CD4-positive, alpha-beta memory T cell (primary cell): ENCODE results near the gene CELF4. TPM values are rescaled to one million over a fixed set of nuclear protein-coding genes. Genes with fewer than 3 reads are reported as not detected.

ENCODE experiments used
- CTCF ChIA-PET: fragments of 350-600 bp; sonication (Branson Sonifier 250); formaldehyde crosslinking; loops from one replicate; lab custom pipeline; 2021; ENCODE audit warnings: inconsistent platforms; ENCODE audit not compliant: partially characterized antibody; lab: Charles Lee
- POLR2A ChIA-PET: fragments of 350-600 bp; sonication (Branson Sonifier 250); formaldehyde crosslinking; loops from one replicate; lab custom pipeline; 2021; ENCODE audit not compliant: partially characterized antibody; lab: Charles Lee
- DNase-seq, 5 donors: peaks; one replicate each; pipeline versions ENCODE4 v3.0.0 to v3.0.0-alpha.2; 2020 to 2022; ENCODE audit warnings: mixed read lengths in 1 of 5
- H3K27ac ChIP-seq: one replicate; pipeline ENCODE4 v1.7.0; 2013; ENCODE audit warnings: low read depth, low read length
- H3K27me3 ChIP-seq: 2 replicates; pipeline ENCODE4 v1.7.0; 2013; ENCODE audit warnings: mild to moderate bottlenecking, low read length, moderate library complexity; ENCODE audit not compliant: insufficient read depth
- H3K36me3 ChIP-seq: 2 replicates; pipeline ENCODE4 v1.7.0; 2013; ENCODE audit warnings: mild to moderate bottlenecking, low read length, moderate library complexity; ENCODE audit not compliant: insufficient read depth
- H3K4me1 ChIP-seq: 2 replicates; pipeline ENCODE4 v1.7.0; 2013; ENCODE audit warnings: mild to moderate bottlenecking, low read length, moderate library complexity; ENCODE audit not compliant: insufficient read depth
- H3K4me3 ChIP-seq, 2 donors: one replicate each; pipeline ENCODE4 v1.7.0; 2013; ENCODE audit warnings: low read length in 2 of 2, mild to moderate bottlenecking in 1 of 2
- H3K9me3 ChIP-seq, 2 donors: one replicate each; pipeline ENCODE4 v1.7.0; 2013; ENCODE audit warnings: low read length in 2 of 2, control low read depth in 1 of 2; ENCODE audit not compliant: control insufficient read depth in 1 of 2
- H3K27ac Mint-ChIP-seq, 7 donors: one replicate each; pipeline ENCODE4 v1.8.0; 2020 to 2021; ENCODE audit warnings: mixed read lengths in 7 of 7, mild to moderate bottlenecking in 6 of 7, inconsistent platforms in 3 of 7, moderate library complexity in 3 of 7
- H3K27me3 Mint-ChIP-seq, 2 donors: one replicate each; pipeline ENCODE4 v1.8.0; 2020 to 2021; ENCODE audit warnings: mixed read lengths in 2 of 2
- H3K36me3 Mint-ChIP-seq, 2 donors: one replicate each; pipeline ENCODE4 v1.8.0; 2020 to 2021; ENCODE audit warnings: mixed read lengths in 2 of 2, inconsistent platforms in 1 of 2, mild to moderate bottlenecking in 1 of 2
- H3K4me1 Mint-ChIP-seq, 4 donors: one replicate each; pipeline ENCODE4 v1.8.0; 2020 to 2021; ENCODE audit warnings: mixed read lengths in 4 of 4, mild to moderate bottlenecking in 1 of 4
- H3K4me3 Mint-ChIP-seq, 8 donors: one replicate each; pipeline ENCODE4 v1.8.0; 2020 to 2021; ENCODE audit warnings: mixed read lengths in 8 of 8, mild to moderate bottlenecking in 7 of 8, moderate library complexity in 6 of 8, inconsistent platforms in 3 of 8
- H3K9me3 Mint-ChIP-seq, 8 donors: one replicate each; pipeline ENCODE4 v1.8.0; 2020 to 2021; ENCODE audit warnings: mixed read lengths in 8 of 8, mild to moderate bottlenecking in 5 of 8, inconsistent platforms in 3 of 8, moderate library complexity in 1 of 8
- intact Hi-C: fragments of 100-400 bp; cut with micrococcal nuclease; formaldehyde crosslinking; loops from one replicate; pipeline ENCODE4 v1.15.1; 2023
- polyA plus RNA-seq, 2 donors: library from polyadenylated mRNA; unstranded; fragments of 300-500 nt; fragmentation: Illumina TruSeq; gene quantifications; one replicate each; pipeline ENCODE4 v1.2.3, GENCODE V29; 2021
- total RNA-seq, 2 experiments: library from RNA; stranded (reverse); gene quantifications; one replicate each; pipeline ENCODE4 v1.2.3, GENCODE V29; 2021

CELF4 gene
- total and polyA plus RNA-seq, 4 experiments from 2014 or later, result 0.23 TPM; not detected in 3

DNA sequence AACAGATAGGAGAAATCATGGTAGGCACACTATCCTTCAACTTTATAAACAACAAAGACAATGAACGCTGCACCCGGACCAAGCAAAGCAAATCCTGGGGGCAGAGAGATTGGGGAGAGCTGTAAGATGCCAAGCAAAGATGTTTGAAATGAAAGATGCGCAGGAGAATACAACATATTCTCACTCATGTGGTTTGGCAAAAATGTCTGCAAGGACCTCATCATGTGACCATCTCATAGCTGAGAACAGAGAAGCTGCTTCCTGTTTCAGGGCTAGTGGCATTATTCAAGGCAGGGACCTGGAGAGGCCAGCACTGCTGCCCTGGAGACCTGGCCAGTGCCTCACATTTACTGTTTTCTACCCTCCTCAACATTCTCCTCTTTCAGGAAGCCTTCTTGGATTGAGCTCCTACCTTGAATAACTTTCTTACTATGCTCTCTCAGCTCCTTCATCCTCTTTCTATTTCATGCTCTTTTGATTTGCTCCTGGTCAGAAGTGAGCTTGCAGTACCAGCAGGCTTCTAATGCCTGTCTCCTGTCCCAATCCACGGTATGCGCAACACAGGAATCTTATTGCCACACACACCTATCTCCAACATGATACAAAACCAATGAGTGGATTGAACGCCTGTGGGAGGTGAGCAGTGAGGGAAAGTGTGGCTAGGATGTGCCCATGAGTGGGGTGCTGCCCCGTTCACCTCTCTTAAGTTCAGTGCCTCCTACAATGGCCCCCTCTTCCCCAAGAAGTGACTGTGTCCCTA lies 133.0 kb downstream of the CELF4 start:
- no peak overlapping the region for H3K27ac Mint-ChIP-seq
- Histone ChIP-seq H3K9me3 (no peaks in the 10 kb centered on the region), H3K4me1 (no peaks in the 10 kb centered on the region), H3K27me3 (no peaks in the 10 kb centered on the region), H3K4me3 (no peak overlapping the region), H3K27ac (no peak overlapping the region), H3K36me3 (no peaks in the 10 kb centered on the region)
- peaks cover 0 to 2% (median 0%) of the 10 kb centered on the region in 4 donors for H3K4me1 Mint-ChIP-seq
- H3K9me3 Mint-ChIP-seq, result no peaks in the 10 kb centered on the region
- peaks cover 1 to 8% of the 10 kb centered on the region in 2 donors for H3K27me3 Mint-ChIP-seq
- intact Hi-C loops, result no loop called here
- H3K36me3 Mint-ChIP-seq, result no peaks in the 10 kb centered on the region
- ChIA-PET CTCF (no interaction called here), POLR2A (no interaction called here)
- H3K4me3 Mint-ChIP-seq, result no peak overlapping the region
- DNase-seq, result no peak

DNA sequence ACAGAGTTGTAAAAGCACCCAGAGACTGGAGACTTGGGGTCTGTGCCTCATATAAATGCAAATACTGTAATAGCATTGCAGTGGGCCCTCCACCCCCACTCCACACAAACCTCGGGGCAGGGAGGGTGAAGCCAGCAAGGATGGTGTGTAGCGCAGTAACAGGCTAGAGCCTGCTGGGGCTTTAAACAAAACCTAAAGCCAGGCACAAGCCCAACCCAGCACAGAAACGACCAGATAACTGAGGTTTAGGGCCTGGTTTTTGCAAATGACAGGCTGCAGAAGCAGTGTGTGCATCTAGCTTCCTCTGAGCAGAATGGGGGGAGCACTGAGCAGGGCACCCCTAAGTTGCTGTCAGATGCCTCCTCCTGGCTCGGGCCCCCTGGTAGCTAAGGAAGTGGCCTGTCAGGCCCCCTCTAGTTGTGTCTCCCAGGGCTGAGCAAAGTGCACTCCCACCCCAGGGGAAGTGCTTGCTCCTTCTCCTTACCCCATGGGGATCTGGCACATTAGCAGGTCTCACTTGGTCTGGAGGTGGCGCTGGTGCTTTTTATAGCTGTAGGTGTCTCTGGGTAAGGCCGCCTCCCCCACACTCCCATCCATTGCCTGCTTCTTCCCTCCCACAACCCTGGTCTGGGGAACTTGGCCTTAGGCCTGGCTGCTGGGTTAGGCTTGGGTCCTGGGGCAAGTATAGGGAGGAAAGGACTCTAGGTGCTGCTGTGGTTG lies 135.1 kb downstream of the CELF4 start:
- DNase-seq, result no peak
- ChIA-PET CTCF (no interaction called here), POLR2A (no interaction called here)
- Mint-ChIP-seq H3K27ac (no peak overlapping the region), H3K4me1 (no peaks in the 10 kb centered on the region), H3K36me3 (no peaks in the 10 kb centered on the region), H3K4me3 (no peak overlapping the region), H3K9me3 (no peaks in the 10 kb centered on the region), H3K27me3 (peaks cover 1 to 3% of the 10 kb centered on the region in 2 donors)
- H3K36me3 ChIP-seq, result no peaks in the 10 kb centered on the region
- no peaks in the 10 kb centered on the region for H3K9me3 ChIP-seq
- H3K27me3 ChIP-seq, result no peaks in the 10 kb centered on the region
- intact Hi-C loops, result no loop called here
- no peak overlapping the region for H3K4me3 ChIP-seq
- H3K27ac ChIP-seq, result no peak overlapping the region
- no peaks in the 10 kb centered on the region for H3K4me1 ChIP-seq

DNA sequence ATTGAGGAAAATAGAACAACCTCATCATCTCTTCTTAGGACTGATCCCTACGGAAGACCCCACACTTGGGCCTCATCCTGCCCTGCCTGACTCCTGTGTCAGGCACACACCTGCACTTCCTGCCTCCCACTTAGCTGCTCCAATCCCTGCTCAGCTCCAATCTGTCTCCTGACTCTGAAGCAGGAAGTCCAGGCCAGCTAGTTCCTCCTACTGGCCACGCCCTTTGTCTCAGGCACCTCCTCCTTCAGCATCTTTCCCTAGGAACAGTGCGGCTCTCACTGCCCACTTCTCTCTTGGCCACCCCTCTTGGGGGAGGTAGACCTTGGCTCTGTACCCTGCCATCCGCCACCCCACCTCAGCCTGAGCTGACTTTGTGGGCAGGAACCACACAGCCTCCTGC lies 135.8 kb downstream of the CELF4 start:
- intact Hi-C loops, result no loop called here
- Mint-ChIP-seq H3K27ac (no peak overlapping the region), H3K4me3 (no peak overlapping the region), H3K9me3 (no peaks in the 10 kb centered on the region), H3K27me3 (peaks cover 0 to 1% of the 10 kb centered on the region in 2 donors), H3K4me1 (no peaks in the 10 kb centered on the region), H3K36me3 (no peaks in the 10 kb centered on the region)
- no peaks in the 10 kb centered on the region for H3K27me3 ChIP-seq
- no peaks in the 10 kb centered on the region for H3K4me1 ChIP-seq
- no peak overlapping the region for H3K27ac ChIP-seq
- ChIA-PET CTCF (no interaction called here), POLR2A (no interaction called here)
- DNase-seq, result no peak
- H3K4me3 ChIP-seq, result no peak overlapping the region
- no peaks in the 10 kb centered on the region for H3K9me3 ChIP-seq
- H3K36me3 ChIP-seq, result no peaks in the 10 kb centered on the region

DNA sequence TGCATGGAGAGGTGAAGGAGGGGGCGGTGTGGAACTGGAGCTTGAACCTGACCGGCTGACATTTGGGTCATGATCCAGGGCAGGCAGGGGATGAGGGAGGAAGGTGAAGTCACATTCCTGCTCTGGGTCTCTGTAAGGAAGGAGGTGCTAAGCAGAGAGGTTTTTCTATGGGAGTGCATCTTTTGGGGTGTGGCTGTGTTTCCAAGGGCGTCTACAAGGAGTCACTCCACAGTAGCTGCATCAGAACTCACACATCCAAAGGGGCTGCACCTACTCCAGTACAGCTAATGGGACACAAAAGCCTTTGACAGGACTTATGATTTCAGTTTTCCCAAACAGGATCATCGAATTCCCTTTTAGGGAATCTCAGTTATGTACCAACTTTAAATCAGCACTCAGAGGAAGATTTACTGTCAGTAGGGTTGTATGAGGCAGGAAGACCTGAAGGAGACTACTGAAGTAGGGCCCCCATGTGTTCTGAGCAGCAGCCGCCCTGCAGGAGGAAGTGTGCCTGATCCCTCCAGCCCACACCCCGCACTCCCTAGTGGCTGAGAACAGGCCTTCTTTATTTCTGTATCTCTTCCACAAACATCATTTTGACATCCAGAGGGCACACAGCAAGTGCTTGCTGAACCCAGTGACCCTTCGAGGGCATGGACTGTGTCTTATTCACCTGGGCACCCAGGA lies 137.2 kb downstream of the CELF4 start:
- no peaks in the 10 kb centered on the region for H3K36me3 ChIP-seq
- no peaks in the 10 kb centered on the region for H3K4me1 ChIP-seq
- H3K27ac ChIP-seq, result no peak overlapping the region
- POLR2A ChIA-PET, result no interaction called here
- Mint-ChIP-seq H3K36me3 (no peaks in the 10 kb centered on the region), H3K4me1 (no peaks in the 10 kb centered on the region), H3K9me3 (no peaks in the 10 kb centered on the region), H3K27me3 (no peaks in the 10 kb centered on the region), H3K27ac (no peak overlapping the region), H3K4me3 (no peak overlapping the region)
- CTCF ChIA-PET, result no interaction called here
- intact Hi-C loops, result no loop called here
- no peak overlapping the region for H3K4me3 ChIP-seq
- no peaks in the 10 kb centered on the region for H3K27me3 ChIP-seq
- no peaks in the 10 kb centered on the region for H3K9me3 ChIP-seq
- DNase-seq, result no peak

DNA sequence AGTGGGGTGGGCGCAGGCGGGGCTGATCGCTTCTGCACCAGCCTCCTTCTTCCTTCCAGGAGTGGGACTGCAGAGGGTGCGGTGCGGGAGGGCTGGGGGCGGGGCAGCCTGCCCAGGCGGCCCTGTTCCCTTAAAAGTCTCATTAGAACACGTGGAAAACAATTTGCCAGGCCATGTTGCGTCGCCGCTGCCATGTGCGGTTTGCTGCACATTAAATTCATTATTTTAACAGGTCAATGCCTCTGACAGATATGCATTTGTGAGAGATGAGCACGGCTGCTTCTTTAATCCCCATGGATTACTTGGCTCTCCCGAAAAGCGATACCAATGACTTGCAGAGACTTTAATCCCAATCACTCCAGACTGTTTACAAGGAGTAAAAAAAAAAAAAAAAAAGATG lies 139.0 kb downstream of the CELF4 start:
- no peaks in the 10 kb centered on the region for H3K4me1 ChIP-seq
- intact Hi-C loops, result no loop called here
- no peaks in the 10 kb centered on the region for H3K27me3 ChIP-seq
- no peak overlapping the region for H3K27ac ChIP-seq
- H3K36me3 ChIP-seq, result no peaks in the 10 kb centered on the region
- Mint-ChIP-seq H3K4me1 (no peaks in the 10 kb centered on the region), H3K4me3 (no peak overlapping the region), H3K36me3 (no peaks in the 10 kb centered on the region), H3K9me3 (no peaks in the 10 kb centered on the region), H3K27me3 (no peaks in the 10 kb centered on the region), H3K27ac (no peak overlapping the region)
- H3K9me3 ChIP-seq, result no peaks in the 10 kb centered on the region
- no peak for DNase-seq
- no peak overlapping the region for H3K4me3 ChIP-seq
- CTCF ChIA-PET, result no interaction called here
- POLR2A ChIA-PET, result no interaction called here

DNA sequence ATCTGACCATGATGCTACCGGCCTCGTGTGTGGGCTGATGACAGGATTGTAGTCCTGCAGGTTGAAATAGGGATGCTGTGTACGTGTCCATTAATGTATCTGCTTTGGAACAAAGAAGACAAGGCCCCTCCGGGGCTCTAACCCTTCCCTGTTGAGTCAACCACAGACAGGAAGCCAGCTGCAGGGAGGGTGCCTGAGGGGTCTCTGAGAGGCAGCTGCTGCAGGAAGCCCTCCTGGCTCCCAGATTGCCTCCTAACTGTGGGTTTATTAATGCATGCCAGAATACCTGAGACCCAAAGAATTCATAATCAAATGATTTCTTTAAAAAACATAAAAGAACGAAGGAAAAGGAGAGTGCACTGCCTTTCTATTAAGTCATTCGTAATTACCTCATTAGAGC lies 140.4 kb downstream of the CELF4 start:
- Mint-ChIP-seq H3K27ac (no peak overlapping the region), H3K4me1 (no peaks in the 10 kb centered on the region), H3K27me3 (peaks cover 0 to 2% of the 10 kb centered on the region in 2 donors), H3K36me3 (no peaks in the 10 kb centered on the region), H3K4me3 (no peak overlapping the region), H3K9me3 (peaks cover 0 to 1% (median 0%) of the 10 kb centered on the region in 8 donors)
- no peak for DNase-seq
- intact Hi-C loops, result no loop called here
- Histone ChIP-seq H3K27me3 (no peaks in the 10 kb centered on the region), H3K36me3 (no peaks in the 10 kb centered on the region), H3K9me3 (no peaks in the 10 kb centered on the region), H3K4me3 (no peak overlapping the region), H3K27ac (no peak overlapping the region), H3K4me1 (no peaks in the 10 kb centered on the region)
- ChIA-PET CTCF (interaction anchor here (1.2 kb wide), 1 partner anchor 14 kb away, joined by 3 read pairs; no protein-coding TSS in a partner anchor), POLR2A (no interaction called here)

DNA sequence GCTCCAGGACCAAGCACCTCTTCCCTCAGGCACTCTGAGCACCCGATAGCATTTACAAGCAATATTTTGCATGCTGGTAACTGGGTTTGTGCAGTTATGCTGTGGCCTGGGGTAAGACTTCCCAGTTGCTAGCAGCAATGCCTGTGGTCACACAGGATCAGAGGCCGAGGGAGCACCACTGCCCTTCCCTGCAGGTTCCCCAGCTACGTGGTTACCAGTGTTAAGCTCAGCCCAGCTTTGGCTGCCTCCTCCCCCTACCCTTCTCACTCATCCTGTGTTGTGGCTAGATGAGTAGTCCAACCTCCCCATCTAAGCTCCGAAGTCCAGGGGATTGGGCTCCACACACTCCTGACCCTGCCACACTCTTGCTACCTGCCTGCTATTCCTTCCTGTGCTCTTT lies 141.1 kb downstream of the CELF4 start:
- no peak for DNase-seq
- H3K27me3 ChIP-seq, result no peaks in the 10 kb centered on the region
- no peaks in the 10 kb centered on the region for H3K4me1 Mint-ChIP-seq
- peaks cover 0 to 1% (median 0%) of the 10 kb centered on the region in 8 donors for H3K9me3 Mint-ChIP-seq
- intact Hi-C loops, result no loop called here
- POLR2A ChIA-PET, result no interaction called here
- H3K4me3 Mint-ChIP-seq, result no peak overlapping the region
- H3K36me3 ChIP-seq, result no peaks in the 10 kb centered on the region
- H3K9me3 ChIP-seq, result no peaks in the 10 kb centered on the region
- no peak overlapping the region for H3K27ac Mint-ChIP-seq
- no peaks in the 10 kb centered on the region for H3K4me1 ChIP-seq
- CTCF ChIA-PET, result no interaction called here
- H3K27me3 Mint-ChIP-seq, result peaks cover 0 to 3% of the 10 kb centered on the region in 2 donors
- H3K27ac ChIP-seq, result no peak overlapping the region
- no peak overlapping the region for H3K4me3 ChIP-seq
- no peaks in the 10 kb centered on the region for H3K36me3 Mint-ChIP-seq
